ENCODE measurements around the gene RYR1.

DNA sequence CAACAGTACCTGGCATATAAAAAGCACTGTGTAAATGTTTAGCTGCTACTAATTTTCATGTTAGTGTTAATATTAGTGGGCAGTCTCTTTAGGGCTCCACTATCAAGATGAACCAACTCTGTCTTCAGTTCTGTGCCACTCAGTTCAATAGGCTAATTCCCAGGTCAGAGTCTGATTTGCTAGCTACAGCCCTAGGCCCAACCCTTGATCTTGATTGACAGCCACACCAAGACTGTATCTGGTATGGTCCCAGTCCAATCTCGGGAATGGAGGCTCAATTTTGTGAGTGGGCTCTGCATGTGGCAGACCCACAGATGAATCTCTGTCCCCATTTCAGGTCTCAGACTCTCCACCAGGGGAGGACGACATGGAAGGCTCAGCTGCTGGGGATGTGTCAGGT lies 138.2 kb downstream of the RYR1 start:
- TF ChIP-seq, protein P1, sequence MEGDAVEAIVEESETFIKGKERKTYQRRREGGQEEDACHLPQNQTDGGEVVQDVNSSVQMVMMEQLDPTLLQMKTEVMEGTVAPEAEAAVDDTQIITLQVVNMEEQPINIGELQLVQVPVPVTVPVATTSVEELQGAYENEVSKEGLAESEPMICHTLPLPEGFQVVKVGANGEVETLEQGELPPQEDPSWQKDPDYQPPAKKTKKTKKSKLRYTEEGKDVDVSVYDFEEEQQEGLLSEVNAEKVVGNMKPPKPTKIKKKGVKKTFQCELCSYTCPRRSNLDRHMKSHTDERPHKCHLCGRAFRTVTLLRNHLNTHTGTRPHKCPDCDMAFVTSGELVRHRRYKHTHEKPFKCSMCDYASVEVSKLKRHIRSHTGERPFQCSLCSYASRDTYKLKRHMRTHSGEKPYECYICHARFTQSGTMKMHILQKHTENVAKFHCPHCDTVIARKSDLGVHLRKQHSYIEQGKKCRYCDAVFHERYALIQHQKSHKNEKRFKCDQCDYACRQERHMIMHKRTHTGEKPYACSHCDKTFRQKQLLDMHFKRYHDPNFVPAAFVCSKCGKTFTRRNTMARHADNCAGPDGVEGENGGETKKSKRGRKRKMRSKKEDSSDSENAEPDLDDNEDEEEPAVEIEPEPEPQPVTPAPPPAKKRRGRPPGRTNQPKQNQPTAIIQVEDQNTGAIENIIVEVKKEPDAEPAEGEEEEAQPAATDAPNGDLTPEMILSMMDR (conservative IDR thresholded peaks at IDR 0.05; ENCODE audit: low read length), result no peak
- no peak for TF ChIP-seq EZH2phosphoT487 (IDR thresholded peaks at IDR 0.05; ENCODE audit: borderline replicate concordance, low read depth, low read length)

Measured in OCI-LY7 (cell line).